Endothelial cell (in vitro differentiated cells): ENCODE results near the gene LCLAT1. TPM values are rescaled to one million over a fixed set of nuclear protein-coding genes. Genes with fewer than 3 reads are reported as not detected.

Experiments used
- DNase-seq: peaks from one replicate; pipeline ENCODE4 v3.0.0; 2021; ENCODE audit warnings: low spot score
- H3K27ac Mint-ChIP-seq: one replicate; pipeline ENCODE4 v1.8.0; 2021; ENCODE audit warnings: mixed read lengths, inconsistent platforms; ENCODE audit not compliant: unreplicated experiment
- H3K27me3 Mint-ChIP-seq: one replicate; pipeline ENCODE4 v1.8.0; 2021; ENCODE audit warnings: mild to moderate bottlenecking, moderate library complexity, mixed read lengths, inconsistent platforms; ENCODE audit not compliant: unreplicated experiment
- H3K36me3 Mint-ChIP-seq: one replicate; pipeline ENCODE4 v1.8.0; 2021; ENCODE audit warnings: mild to moderate bottlenecking, low read depth, mixed read lengths, inconsistent platforms; ENCODE audit not compliant: unreplicated experiment
- H3K4me1 Mint-ChIP-seq: one replicate; pipeline ENCODE4 v1.8.0; 2021; ENCODE audit warnings: mild to moderate bottlenecking, mixed read lengths, inconsistent platforms; ENCODE audit not compliant: unreplicated experiment
- H3K4me3 Mint-ChIP-seq: one replicate; pipeline ENCODE4 v1.8.0; 2021; ENCODE audit warnings: mild to moderate bottlenecking, mixed read lengths, inconsistent platforms; ENCODE audit not compliant: unreplicated experiment
- H3K9me3 Mint-ChIP-seq: one replicate; pipeline ENCODE4 v1.8.0; 2021; ENCODE audit warnings: mixed read lengths, inconsistent platforms; ENCODE audit not compliant: unreplicated experiment
- CTCF ChIP-seq: fragments of 200-600 bp; sonication (generic); IDR thresholded peaks from one replicate; pipeline ENCODE4 v1.5.0; 2021; ENCODE audit warnings: antibody characterized with exemption; ENCODE audit not compliant: unreplicated experiment
- total RNA-seq: library from RNA; stranded (reverse); fragmentation: NEBNext Ultra II Directional; extraction: Animal tissue kit (Norgen Biotek cat#: 25700); gene quantifications from one replicate; pipeline ENCODE4 v1.2.1, GENCODE V29; 2021; ENCODE audit not compliant: unreplicated experiment

Gene LCLAT1
- total RNA-seq, 1 donor from 2014 or later: 20.9 TPM

DNA sequence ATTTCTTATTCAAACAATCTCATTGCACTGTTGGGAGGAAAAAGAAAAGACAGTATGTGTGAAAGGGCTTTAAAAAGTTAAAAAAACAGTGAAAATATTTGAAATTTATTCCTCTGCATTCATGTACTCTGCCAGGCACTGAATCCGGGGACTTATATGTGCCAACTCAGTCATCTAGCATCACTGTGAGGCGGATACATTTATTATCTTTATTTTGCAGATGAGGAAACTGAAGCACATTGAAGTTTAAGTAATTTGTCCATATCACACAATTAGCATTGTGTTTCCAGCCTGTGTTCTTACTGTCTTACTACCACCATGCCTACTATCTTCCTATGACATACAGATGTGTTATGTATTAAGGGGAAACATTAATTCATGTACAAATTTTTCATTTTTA lies 1.8 kb downstream of the LCLAT1 start:
- Mint-ChIP-seq H3K27me3 (no peaks in the 10 kb centered on the region), H3K27ac (no peak overlapping the region), H3K36me3 (no peaks in the 10 kb centered on the region), H3K4me1 (peaks cover 20% of the 10 kb centered on the region), H3K4me3 (peak overlapping the region; percentile 62), H3K9me3 (no peaks in the 10 kb centered on the region)
- TF ChIP-seq CTCF: no peak
- DNase-seq: no peak

GRCh38 chr2:30450025-30450424 lies 3.0 kb downstream of the LCLAT1 start:
- TF ChIP-seq CTCF: no peak
- no peaks in the 10 kb centered on the region for H3K9me3 Mint-ChIP-seq
- H3K4me3 Mint-ChIP-seq: no peak overlapping the region
- H3K27ac Mint-ChIP-seq: no peak overlapping the region
- H3K4me1 Mint-ChIP-seq: peaks cover 20% of the 10 kb centered on the region
- no peaks in the 10 kb centered on the region for H3K27me3 Mint-ChIP-seq
- H3K36me3 Mint-ChIP-seq: no peaks in the 10 kb centered on the region
- no peak for DNase-seq

- no peaks in the 10 kb centered on the region for H3K36me3 Mint-ChIP-seq
- H3K9me3 Mint-ChIP-seq: no peaks in the 10 kb centered on the region
- no peak overlapping the region for H3K27ac Mint-ChIP-seq
- no peak for TF ChIP-seq CTCF
- no peak overlapping the region for H3K4me3 Mint-ChIP-seq
- no peak for DNase-seq
- peaks cover 16% of the 10 kb centered on the region for H3K4me1 Mint-ChIP-seq
- H3K27me3 Mint-ChIP-seq: no peaks in the 10 kb centered on the region
These were observed 6.5 kb downstream of the LCLAT1 start for GRCh38 chr2:30453498-30453897.

DNA sequence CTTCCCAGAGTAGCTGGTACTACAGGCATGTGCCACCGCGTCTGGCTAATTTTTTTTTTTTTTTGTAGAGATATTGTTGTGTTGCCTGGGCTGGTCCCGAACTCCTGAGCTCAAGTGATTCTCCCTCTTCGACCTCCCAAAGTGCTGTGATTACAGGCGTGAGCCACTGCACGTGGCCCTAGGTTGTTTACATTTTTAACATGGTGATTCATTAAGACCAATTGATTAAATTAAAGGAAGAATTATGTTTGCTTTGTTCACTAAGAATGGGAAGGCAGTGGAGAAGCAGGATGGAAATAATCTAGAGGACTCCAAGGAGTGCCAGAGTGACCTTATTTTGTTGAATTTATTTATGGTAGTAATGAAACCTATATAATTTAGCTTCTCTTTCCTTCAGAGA lies 7.5 kb downstream of the LCLAT1 start:
- Mint-ChIP-seq H3K4me1 (peaks cover 13% of the 10 kb centered on the region), H3K27ac (no peak overlapping the region), H3K9me3 (no peaks in the 10 kb centered on the region), H3K4me3 (no peak overlapping the region), H3K27me3 (no peaks in the 10 kb centered on the region), H3K36me3 (no peaks in the 10 kb centered on the region)
- TF ChIP-seq CTCF: no peak
- DNase-seq: no peak

DNA sequence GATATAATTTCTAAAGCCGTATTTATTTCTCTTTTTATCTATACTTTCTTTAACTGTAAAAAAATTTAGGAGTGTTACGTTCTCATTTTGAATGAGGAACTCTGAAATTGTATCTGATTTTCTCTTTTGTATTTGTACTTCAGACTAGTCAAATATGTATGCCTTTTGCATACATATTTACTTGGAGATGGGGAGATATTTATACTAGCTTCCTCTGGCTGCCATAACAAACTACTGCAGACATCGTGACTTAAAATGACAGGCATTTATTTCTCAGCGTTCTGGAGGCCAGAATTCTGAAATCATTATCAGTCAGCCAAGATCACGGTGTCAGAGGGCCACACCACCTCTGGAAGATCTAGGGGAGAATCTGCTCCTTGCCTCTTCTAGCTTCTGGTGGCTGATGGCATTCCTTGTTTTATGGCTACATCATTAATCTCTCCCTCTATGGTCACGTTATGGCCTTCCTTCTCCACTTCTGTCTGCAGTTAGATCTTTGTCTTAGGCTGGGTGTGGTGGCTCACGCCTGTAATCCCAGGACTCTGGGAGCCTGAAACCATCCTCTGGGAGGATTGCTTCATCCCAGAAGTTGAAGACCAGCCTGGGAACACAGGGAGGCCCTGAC lies 8.2 kb downstream of the LCLAT1 start:
- Mint-ChIP-seq H3K9me3 (no peaks in the 10 kb centered on the region), H3K4me1 (peaks cover 13% of the 10 kb centered on the region), H3K4me3 (no peak overlapping the region), H3K27me3 (no peaks in the 10 kb centered on the region), H3K27ac (no peak overlapping the region), H3K36me3 (no peaks in the 10 kb centered on the region)
- TF ChIP-seq CTCF: no peak
- no peak for DNase-seq
